Tibial nerve (tissue), 4 donors: Measurements from ENCODE around the gene BCAT1. TPM values are rescaled to one million over a fixed set of nuclear protein-coding genes. Genes with fewer than 3 reads are reported as not detected.

Source experiments
- DNase-seq, 2 donors: peaks; one replicate each; pipeline ENCODE4 v3.0.0-alpha.2; 2019; ENCODE audit warnings: low spot score in 2 of 2
- H3K27ac ChIP-seq, 4 donors: fragments of 200-600 bp; sonication (generic) in 3 of 4; one replicate each; pipeline ENCODE4 v1.5.1; 2017 to 2019; ENCODE audit warnings: mild to moderate bottlenecking in 1 of 4
- H3K27me3 ChIP-seq, 2 donors: fragments of 200-600 bp; sonication (generic) in 1 of 2; one replicate each; pipeline versions ENCODE4 v1.5.1 to v1.6.0; 2017 to 2019
- H3K36me3 ChIP-seq, 3 donors: fragments of 200-600 bp; sonication (generic); one replicate each; pipeline ENCODE4 v1.5.1; 2018 to 2019
- H3K4me1 ChIP-seq, 4 donors: fragments of 200-600 bp; sonication (generic) in 3 of 4; one replicate each; pipeline ENCODE4 v1.5.1; 2017 to 2019
- H3K4me3 ChIP-seq, 4 donors: fragments of 200-600 bp; sonication (generic) in 3 of 4; one replicate each; pipeline ENCODE4 v1.5.1; 2017 to 2019; ENCODE audit warnings: mild to moderate bottlenecking in 1 of 4, moderate library complexity in 1 of 4
- H3K9me3 ChIP-seq, 4 donors: fragments of 200-600 bp; sonication (generic) in 3 of 4; one replicate each; pipeline ENCODE4 v1.5.1; 2017 to 2019
- CTCF ChIP-seq, 5 experiments: fragments of 200-600 bp in 3 of 5; fragments of 450-650 bp in 2 of 5; sonication (generic) in 3 of 5; IDR thresholded peaks; one replicate each; pipeline ENCODE4 v1.5.1; 2016 to 2019; ENCODE audit warnings: antibody characterized with exemption in 5 of 5, mild to moderate bottlenecking in 3 of 5, moderate library complexity in 2 of 5
- EP300 ChIP-seq, 2 donors: sonication (generic); formaldehyde crosslinking; IDR thresholded peaks; one replicate each; pipeline ENCODE4 v1.6.1; 2017; ENCODE audit warnings: antibody characterized with exemption in 2 of 2, mild to moderate bottlenecking in 1 of 2
- POLR2A ChIP-seq, 2 donors: fragments of 450-650 bp; IDR thresholded peaks; one replicate each; pipeline ENCODE4 v1.6.1; 2017; ENCODE audit warnings: antibody characterized with exemption in 2 of 2, mild to moderate bottlenecking in 2 of 2, moderate library complexity in 2 of 2
- WGBS, 2 donors: methylation state at CpG; one replicate each; pipeline ENCODE4 v1.1.5; 2018; 5-methylcytosine and 5-hydroxymethylcytosine counted together
- total RNA-seq, 4 donors: library from RNA; depleted of rRNA; stranded (reverse); fragments of >200 nt; gene quantifications; one replicate each; pipeline ENCODE4 v1.1.0, GENCODE V29; 2016

Gene BCAT1
- total RNA-seq, 4 donors from 2014 or later = 17.8 to 41.1 (median 35.0) TPM

- DNase-seq = no peak
- no peak for TF ChIP-seq CTCF (IDR thresholded peaks at IDR 0.05)
- no peak for TF ChIP-seq EP300 (IDR thresholded peaks at IDR 0.05)
- no peak for TF ChIP-seq POLR2A (IDR thresholded peaks at IDR 0.05)
- WGBS, 2 donors = 95 to 97% methylated on average over 4 of the region's 4 CpGs
These were observed 49.3 kb downstream of the BCAT1 start for GRCh38 chr12:24899503-24900075.

GRCh38 chr12:24898606-24899005 lies 50.3 kb downstream of the BCAT1 start:
- Histone ChIP-seq H3K27me3 (peaks cover 0 to 4% of the 10 kb centered on the region in 2 donors), H3K4me1 (peaks cover 0 to 35% (median 5%) of the 10 kb centered on the region in 4 donors), H3K4me3 (no peak overlapping the region), H3K27ac (no peak overlapping the region), H3K36me3 (no peaks in the 10 kb centered on the region), H3K9me3 (no peaks in the 10 kb centered on the region)
- 93 to 97% methylated on average over 3 of the region's 3 CpGs for WGBS, 2 donors
- no peak for TF ChIP-seq CTCF (IDR thresholded peaks at IDR 0.05)
- DNase-seq = no peak

More at GRCh38 chr12:24899503-24900075, 49.3 kb downstream of the BCAT1 start:
- Histone ChIP-seq H3K4me1 (peaks cover 0 to 35% (median 5%) of the 10 kb centered on the region in 4 donors), H3K4me3 (no peak overlapping the region), H3K27ac (no peak overlapping the region), H3K36me3 (no peaks in the 10 kb centered on the region), H3K9me3 (no peaks in the 10 kb centered on the region), H3K27me3 (peaks cover 0 to 4% of the 10 kb centered on the region in 2 donors)

DNA sequence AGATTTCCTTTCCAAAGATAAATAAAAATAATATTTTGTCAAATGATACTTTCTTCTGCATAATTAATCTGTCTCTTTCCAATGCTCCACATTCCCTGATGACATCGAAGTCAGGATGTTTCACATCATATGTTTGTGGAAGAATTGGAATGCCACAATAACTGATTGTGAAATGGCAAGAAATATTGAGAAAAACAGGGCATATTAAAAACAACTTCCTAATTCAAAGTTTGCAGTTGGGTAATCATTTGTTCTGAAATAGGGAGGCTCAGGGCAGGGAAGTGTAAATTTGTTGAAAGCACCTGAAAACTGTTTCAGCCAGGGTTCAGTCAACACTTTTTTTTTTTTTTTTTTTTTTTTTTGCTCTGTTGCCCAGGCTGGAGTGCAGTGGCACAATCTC lies 50.7 kb downstream of the BCAT1 start:
- no peaks in the 10 kb centered on the region for H3K9me3 ChIP-seq
- 50 to 54% methylated on average over 1 of the region's 1 CpG for WGBS, 2 donors
- no peak overlapping the region for H3K27ac ChIP-seq

DNA sequence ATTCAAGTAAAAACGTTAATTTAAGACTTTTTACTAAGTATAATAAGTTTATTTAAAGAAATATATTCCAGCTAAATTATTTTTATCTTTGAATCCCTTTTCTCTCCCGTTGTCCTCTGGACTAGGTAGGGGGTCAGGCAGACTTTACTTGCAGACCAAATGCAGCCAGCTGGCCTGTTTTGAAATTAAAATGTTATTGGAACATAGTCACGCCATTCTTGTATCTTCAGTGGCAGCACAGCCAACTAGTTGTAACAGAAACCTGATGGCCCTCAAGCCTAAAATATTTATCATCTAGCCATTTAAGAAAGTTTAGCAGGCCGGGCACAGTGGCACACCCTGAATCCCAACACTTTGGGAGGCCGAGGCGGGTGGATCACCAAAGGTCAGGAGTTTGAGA lies 52.7 kb downstream of the BCAT1 start:
- no peak for DNase-seq
- peaks cover 0 to 14% (median 0%) of the 10 kb centered on the region in 4 donors for H3K4me1 ChIP-seq
- H3K4me3 ChIP-seq = no peak overlapping the region
- no peaks in the 10 kb centered on the region for H3K9me3 ChIP-seq
- no peaks in the 10 kb centered on the region for H3K36me3 ChIP-seq
- no peaks in the 10 kb centered on the region for H3K27me3 ChIP-seq
- 77 to 85% methylated on average over 6 of the region's 6 CpGs for WGBS, 2 donors
- H3K27ac ChIP-seq = peak overlapping the region in 1 of 4 donors; percentile 40
- TF ChIP-seq CTCF (IDR thresholded peaks at IDR 0.05) = no peak
- TF ChIP-seq POLR2A (IDR thresholded peaks at IDR 0.05) = no peak
- no peak for TF ChIP-seq EP300 (IDR thresholded peaks at IDR 0.05)

More for the DNA sequence above, 50.7 kb downstream of the BCAT1 start:
- DNase-seq = no peak
- Histone ChIP-seq H3K36me3 (no peaks in the 10 kb centered on the region), H3K27me3 (peaks cover 0 to 4% of the 10 kb centered on the region in 2 donors), H3K4me1 (peaks cover 0 to 31% (median 4%) of the 10 kb centered on the region in 4 donors), H3K4me3 (no peak overlapping the region)
- TF ChIP-seq POLR2A (IDR thresholded peaks at IDR 0.05) = no peak
- peak; percentile 25 to 70 for TF ChIP-seq EP300 (IDR thresholded peaks at IDR 0.05)

DNA sequence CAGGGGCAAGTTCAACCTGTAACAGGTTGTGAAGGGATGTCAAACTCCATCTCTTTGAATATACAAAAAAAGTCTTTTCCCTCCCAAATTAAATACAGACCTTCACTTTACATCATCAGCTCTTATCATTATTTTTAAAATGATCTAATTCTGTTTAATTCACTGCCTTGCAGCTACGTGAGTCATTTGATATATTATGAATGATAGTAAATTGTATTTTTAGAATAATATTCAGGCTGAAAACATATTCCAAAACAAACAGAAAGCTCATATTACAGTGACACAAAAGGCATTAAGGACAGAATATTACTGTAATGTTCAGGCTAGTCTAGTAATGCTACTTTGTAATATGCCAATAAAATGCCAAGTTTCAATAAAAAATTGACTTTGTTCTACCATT lies 53.3 kb downstream of the BCAT1 start:
- no peaks in the 10 kb centered on the region for H3K27me3 ChIP-seq
- no peak for DNase-seq
- H3K27ac ChIP-seq = peak overlapping the region in 1 of 4 donors; percentile 40

More for the DNA sequence above, 53.3 kb downstream of the BCAT1 start:
- Histone ChIP-seq H3K9me3 (no peaks in the 10 kb centered on the region), H3K36me3 (no peaks in the 10 kb centered on the region), H3K4me3 (no peak overlapping the region), H3K4me1 (peaks cover 0 to 10% (median 0%) of the 10 kb centered on the region in 4 donors)
- TF ChIP-seq CTCF (IDR thresholded peaks at IDR 0.05) = no peak
- no peak for TF ChIP-seq EP300 (IDR thresholded peaks at IDR 0.05)
- no peak for TF ChIP-seq POLR2A (IDR thresholded peaks at IDR 0.05)
- WGBS, 2 donors = 32 to 34% methylated on average over 1 of the region's 1 CpG
